Natural killer cell treated with Interleukin-12 subunit alpha and Interleukin-12 subunit beta and Interleukin-15 and Interleukin-18, amount 100 ng/mL, for 72 hours (primary cell): ENCODE measurements around the gene PRKCA. TPM values are rescaled to one million over a fixed set of nuclear protein-coding genes. Genes with fewer than 3 reads are reported as not detected.
"Not testable (repeated sequence)": the region's sequence is repeated elsewhere in the genome, so short reads cannot be mapped to it uniquely, and the experiment has no call there.

ENCODE experiments used
- ATAC-seq, 2 donors: fragments of 150-1000 bp; cut with Tn5 transposase in 1 of 2; sonication (Bioruptor Pico), chemical (Tn5 transposase) in 1 of 2; 2 replicates each; pipeline ENCODE4 v1.10.0; 2021
- DNase-seq: peaks from one replicate; pipeline ENCODE4 v3.0.0; 2022; ENCODE audit warnings: low spot score
- H3K27ac Mint-ChIP-seq, 2 donors: 1 replicate in 1 of 2; 2 replicates in 1 of 2; pipeline ENCODE4 v1.8.0; 2022; ENCODE audit warnings: mixed read lengths in 2 of 2, mild to moderate bottlenecking in 1 of 2, moderate library complexity in 1 of 2
- H3K27me3 Mint-ChIP-seq, 2 donors: 1 replicate in 1 of 2; 2 replicates in 1 of 2; pipeline ENCODE4 v1.8.0; 2022; ENCODE audit warnings: mixed read lengths in 2 of 2
- H3K36me3 Mint-ChIP-seq: one replicate; pipeline ENCODE4 v1.8.0; 2022; ENCODE audit warnings: mixed read lengths
- H3K4me1 Mint-ChIP-seq, 2 donors: 1 replicate in 1 of 2; 2 replicates in 1 of 2; pipeline ENCODE4 v1.8.0; 2022; ENCODE audit warnings: low read depth in 2 of 2, mixed read lengths in 2 of 2, mild to moderate bottlenecking in 1 of 2
- H3K4me3 Mint-ChIP-seq: one replicate; pipeline ENCODE4 v1.8.0; 2022; ENCODE audit warnings: mixed read lengths
- H3K9me3 Mint-ChIP-seq: 2 replicates; pipeline ENCODE4 v1.8.0; 2022; ENCODE audit warnings: mixed read lengths
- total RNA-seq, 2 donors: library from RNA; stranded (reverse); gene quantifications; one replicate each; pipeline ENCODE4 v1.2.3, GENCODE V29; 2022

PRKCA gene
- total RNA-seq, 2 donors from 2014 or later = 31.1 to 41.1 TPM

GRCh38 chr17:66343531-66344078 lies 41.2 kb downstream of the PRKCA start:
- no peak for ATAC-seq
- H3K27me3 Mint-ChIP-seq = peaks cover 0 to 2% of the 10 kb centered on the region in 2 donors
- H3K27ac Mint-ChIP-seq = no peak overlapping the region

GRCh38 chr17:66344473-66344872 lies 42.1 kb downstream of the PRKCA start:
- ATAC-seq = no peak
- Mint-ChIP-seq H3K36me3 (no peaks in the 10 kb centered on the region), H3K9me3 (no peaks in the 10 kb centered on the region), H3K4me1 (peaks cover 14 to 22% of the 10 kb centered on the region in 2 donors), H3K27ac (no peak overlapping the region), H3K4me3 (no peak overlapping the region), H3K27me3 (peaks cover 0 to 2% of the 10 kb centered on the region in 2 donors)
- DNase-seq = no peak

More at GRCh38 chr17:66343531-66344078, 41.2 kb downstream of the PRKCA start:
- Mint-ChIP-seq H3K4me3 (no peak overlapping the region), H3K9me3 (no peaks in the 10 kb centered on the region), H3K36me3 (no peaks in the 10 kb centered on the region), H3K4me1 (peaks cover 13 to 18% of the 10 kb centered on the region in 2 donors)
- DNase-seq = no peak

- no peak overlapping the region for H3K27ac Mint-ChIP-seq
- no peak overlapping the region for H3K4me3 Mint-ChIP-seq
- no peaks in the 10 kb centered on the region for H3K36me3 Mint-ChIP-seq
- no peaks in the 10 kb centered on the region for H3K9me3 Mint-ChIP-seq
- DNase-seq (no peak), ATAC-seq (no peak)
- H3K4me1 Mint-ChIP-seq = peaks cover 12 to 19% of the 10 kb centered on the region in 2 donors
- peaks cover 0 to 2% of the 10 kb centered on the region in 2 donors for H3K27me3 Mint-ChIP-seq
Measured at GRCh38 chr17:66345264-66345663, 42.9 kb downstream of the PRKCA start.

GRCh38 chr17:66345949-66346638 lies 43.7 kb downstream of the PRKCA start:
- peaks cover 17 to 24% of the 10 kb centered on the region in 2 donors for H3K4me1 Mint-ChIP-seq
- not testable (repeated sequence) for DNase-seq, H3K27ac Mint-ChIP-seq, H3K4me3 Mint-ChIP-seq, ATAC-seq, H3K9me3 Mint-ChIP-seq, H3K36me3 Mint-ChIP-seq, H3K27me3 Mint-ChIP-seq

GRCh38 chr17:66347661-66348514 lies 45.5 kb downstream of the PRKCA start:
- H3K36me3 Mint-ChIP-seq = no peaks in the 10 kb centered on the region

GRCh38 chr17:66348584-66349165 lies 46.3 kb downstream of the PRKCA start:
- H3K4me3 Mint-ChIP-seq = peak overlapping the region; percentile 39
- DNase-seq = no peak
- ATAC-seq = peak in 1 of 2 donors; percentile 82
- H3K9me3 Mint-ChIP-seq = no peaks in the 10 kb centered on the region
- H3K4me1 Mint-ChIP-seq = peaks cover 14 to 33% of the 10 kb centered on the region in 2 donors
- peak overlapping the region; percentile 8 to 27 for H3K27ac Mint-ChIP-seq
- peaks cover 0 to 2% of the 10 kb centered on the region in 2 donors for H3K27me3 Mint-ChIP-seq
- no peaks in the 10 kb centered on the region for H3K36me3 Mint-ChIP-seq

More at GRCh38 chr17:66347661-66348514, 45.5 kb downstream of the PRKCA start:
- Mint-ChIP-seq H3K4me3 (no peak overlapping the region), H3K27ac (peak overlapping the region; percentile 8 to 27), H3K9me3 (no peaks in the 10 kb centered on the region), H3K27me3 (peaks cover 0 to 2% of the 10 kb centered on the region in 2 donors), H3K4me1 (peaks cover 19 to 31% of the 10 kb centered on the region in 2 donors)
- DNase-seq (no peak), ATAC-seq (no peak)

GRCh38 chr17:66349521-66350254 lies 47.3 kb downstream of the PRKCA start:
- Mint-ChIP-seq H3K27me3 (peaks cover 0 to 2% of the 10 kb centered on the region in 2 donors), H3K4me3 (no peak overlapping the region), H3K9me3 (no peaks in the 10 kb centered on the region), H3K4me1 (peaks cover 22 to 36% of the 10 kb centered on the region in 2 donors), H3K27ac (peak overlapping the region in 1 of 2 donors; percentile 36), H3K36me3 (no peaks in the 10 kb centered on the region)
- ATAC-seq (no peak), DNase-seq (no peak)

- not testable (repeated sequence) for H3K9me3 Mint-ChIP-seq, H3K27me3 Mint-ChIP-seq, H3K27ac Mint-ChIP-seq, DNase-seq, H3K36me3 Mint-ChIP-seq, H3K4me3 Mint-ChIP-seq, ATAC-seq
- H3K4me1 Mint-ChIP-seq = peaks cover 22 to 42% of the 10 kb centered on the region in 2 donors
Measured at GRCh38 chr17:66350576-66350975, 48.2 kb downstream of the PRKCA start.

GRCh38 chr17:66351033-66351432 lies 48.6 kb downstream of the PRKCA start:
- H3K36me3 Mint-ChIP-seq = no peaks in the 10 kb centered on the region
- DNase-seq (no peak), ATAC-seq (no peak)
- no peaks in the 10 kb centered on the region for H3K27me3 Mint-ChIP-seq
- no peaks in the 10 kb centered on the region for H3K9me3 Mint-ChIP-seq
- no peak overlapping the region for H3K27ac Mint-ChIP-seq
- H3K4me3 Mint-ChIP-seq = no peak overlapping the region
- peaks cover 22 to 42% of the 10 kb centered on the region in 2 donors for H3K4me1 Mint-ChIP-seq

GRCh38 chr17:66351701-66352100 lies 49.3 kb downstream of the PRKCA start:
- H3K9me3 Mint-ChIP-seq = no peaks in the 10 kb centered on the region
- no peak overlapping the region for H3K4me3 Mint-ChIP-seq
- H3K27me3 Mint-ChIP-seq = no peaks in the 10 kb centered on the region
- H3K27ac Mint-ChIP-seq = no peak overlapping the region
- DNase-seq = no peak
- no peaks in the 10 kb centered on the region for H3K36me3 Mint-ChIP-seq
- ATAC-seq = no peak
- peaks cover 22 to 42% of the 10 kb centered on the region in 2 donors for H3K4me1 Mint-ChIP-seq

- Mint-ChIP-seq H3K9me3 (no peaks in the 10 kb centered on the region), H3K4me1 (peaks cover 19 to 30% of the 10 kb centered on the region in 2 donors), H3K4me3 (no peak overlapping the region), H3K27ac (no peak overlapping the region), H3K36me3 (no peaks in the 10 kb centered on the region), H3K27me3 (no peaks in the 10 kb centered on the region)
- ATAC-seq (no peak), DNase-seq (no peak)
Measured at GRCh38 chr17:66353937-66354401, 51.6 kb downstream of the PRKCA start.

GRCh38 chr17:66354472-66354871 lies 52.1 kb downstream of the PRKCA start:
- no peaks in the 10 kb centered on the region for H3K36me3 Mint-ChIP-seq
- ATAC-seq = no peak
- no peaks in the 10 kb centered on the region for H3K9me3 Mint-ChIP-seq
- no peak overlapping the region for H3K4me3 Mint-ChIP-seq
- H3K27ac Mint-ChIP-seq = peak overlapping the region in 1 of 2 donors; percentile 35
- no peaks in the 10 kb centered on the region for H3K27me3 Mint-ChIP-seq
- peaks cover 18 to 28% of the 10 kb centered on the region in 2 donors for H3K4me1 Mint-ChIP-seq
- DNase-seq = no peak

GRCh38 chr17:66354981-66355380 lies 52.6 kb downstream of the PRKCA start:
- no peak for ATAC-seq
- DNase-seq = no peak
- H3K27me3 Mint-ChIP-seq = no peaks in the 10 kb centered on the region
- no peaks in the 10 kb centered on the region for H3K36me3 Mint-ChIP-seq
- H3K9me3 Mint-ChIP-seq = no peaks in the 10 kb centered on the region
- H3K4me1 Mint-ChIP-seq = peaks cover 15 to 24% of the 10 kb centered on the region in 2 donors
- peak overlapping the region in 1 of 2 donors; percentile 35 for H3K27ac Mint-ChIP-seq
- no peak overlapping the region for H3K4me3 Mint-ChIP-seq
